GM18505 (cell line): ENCODE data around the gene PTPRN2.
"Not testable (repeated sequence)": the region's sequence is repeated elsewhere in the genome, so short reads cannot be mapped to it uniquely, and the experiment has no call there.

ENCODE experiments used
- ATAC-seq: cut with Tn5 transposase; IDR thresholded peaks from one replicate; pipeline ENCODE4 v1.9.1; 2021; ENCODE audit not compliant: unreplicated experiment
- POLR2A ChIP-seq: IDR thresholded peaks from 4 replicates; pipeline ENCODE4 v1.6.1; 2011; ENCODE audit warnings: borderline replicate concordance; ENCODE audit not compliant: insufficient read depth, insufficient read length; ENCODE audit errors: extremely low read depth

PTPRN2 gene

DNA sequence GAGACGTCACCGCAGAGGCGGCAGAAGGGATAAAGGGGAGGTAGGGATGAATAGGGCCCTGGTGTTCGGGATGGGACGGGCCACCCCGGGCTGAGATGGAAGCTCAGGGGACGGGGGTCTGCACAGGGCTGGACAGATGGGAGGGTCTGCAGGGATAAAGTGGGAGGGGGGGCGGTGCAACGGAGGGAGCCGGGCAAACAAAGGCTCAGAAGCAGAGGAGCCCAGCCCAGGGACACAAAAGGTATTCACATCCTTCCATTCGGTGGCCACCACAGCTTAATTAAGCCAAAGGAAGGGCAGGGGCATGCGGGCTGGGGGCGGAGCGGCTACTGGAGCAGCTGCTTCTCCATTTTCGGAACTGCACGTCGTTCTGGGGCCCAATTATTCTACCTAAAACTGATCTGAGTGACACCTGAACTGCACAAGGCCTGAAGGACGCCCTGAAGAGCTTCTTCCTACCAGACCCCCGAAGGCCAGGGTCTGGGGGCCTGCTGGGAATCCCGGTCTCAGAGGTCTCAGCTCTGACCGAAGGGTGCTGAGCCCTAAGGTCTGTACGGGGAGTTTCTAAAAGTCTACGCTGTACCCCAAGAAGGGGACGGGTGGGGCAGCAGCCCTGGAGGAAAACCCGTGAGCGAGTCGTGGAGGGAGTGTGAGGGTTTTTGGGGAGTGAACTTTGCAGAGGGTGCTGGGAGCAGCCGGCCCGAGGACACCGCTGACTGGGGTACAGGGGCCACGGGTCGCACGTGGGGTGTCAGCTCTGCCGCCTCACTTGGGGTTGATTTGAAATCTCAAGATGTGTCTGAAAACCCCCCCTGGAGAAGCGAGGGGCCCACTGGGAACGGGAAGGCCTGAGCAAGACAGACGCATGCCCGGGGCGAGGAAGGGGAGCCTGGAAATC lies 916.0 kb downstream of the PTPRN2 start:
- ATAC-seq, result no peak

DNA sequence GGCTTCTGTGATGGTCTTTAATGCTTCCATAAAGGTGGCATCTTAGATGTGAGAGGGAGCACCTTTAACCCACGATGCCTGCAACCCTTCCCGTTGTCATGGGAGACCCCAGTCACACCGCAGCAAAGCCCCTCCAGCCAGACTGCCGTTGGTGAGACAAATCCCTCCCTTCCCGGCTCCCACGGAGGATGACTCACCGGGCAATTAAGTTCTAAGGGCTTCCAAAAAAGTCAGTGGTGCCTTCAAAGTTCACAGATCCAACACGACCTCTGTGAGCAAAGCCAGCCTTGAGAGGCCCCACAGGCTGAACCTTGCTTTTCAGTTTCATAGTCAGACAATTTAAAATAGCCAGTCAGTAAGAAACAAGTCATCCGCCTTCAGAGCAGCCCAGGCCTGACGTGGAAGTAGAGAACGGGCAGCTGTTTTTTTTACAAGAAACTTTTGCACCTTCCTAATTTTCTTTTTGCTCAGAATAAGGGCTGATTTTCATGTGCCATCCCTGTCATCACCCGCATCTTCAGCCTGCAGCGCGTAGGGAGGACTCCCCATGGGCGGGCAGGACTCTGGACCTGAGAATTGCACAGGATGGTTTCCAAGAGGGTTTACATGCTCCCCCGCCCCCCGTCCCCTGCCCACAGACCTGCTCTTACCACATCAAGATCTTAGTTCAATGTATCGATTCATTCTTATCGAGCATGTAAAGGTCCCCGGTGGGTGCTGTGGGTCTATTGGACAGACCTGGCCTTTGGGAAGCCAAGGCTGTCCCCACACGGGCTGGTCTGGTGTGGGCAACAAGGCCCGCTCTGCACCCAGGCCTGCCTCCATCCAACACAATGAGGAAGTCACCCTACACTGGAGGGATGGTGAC lies 916.9 kb downstream of the PTPRN2 start:
- no peak for ATAC-seq
- no peak for TF ChIP-seq POLR2A

More for the DNA sequence above, 916.0 kb downstream of the PTPRN2 start:
- no peak for TF ChIP-seq POLR2A

DNA sequence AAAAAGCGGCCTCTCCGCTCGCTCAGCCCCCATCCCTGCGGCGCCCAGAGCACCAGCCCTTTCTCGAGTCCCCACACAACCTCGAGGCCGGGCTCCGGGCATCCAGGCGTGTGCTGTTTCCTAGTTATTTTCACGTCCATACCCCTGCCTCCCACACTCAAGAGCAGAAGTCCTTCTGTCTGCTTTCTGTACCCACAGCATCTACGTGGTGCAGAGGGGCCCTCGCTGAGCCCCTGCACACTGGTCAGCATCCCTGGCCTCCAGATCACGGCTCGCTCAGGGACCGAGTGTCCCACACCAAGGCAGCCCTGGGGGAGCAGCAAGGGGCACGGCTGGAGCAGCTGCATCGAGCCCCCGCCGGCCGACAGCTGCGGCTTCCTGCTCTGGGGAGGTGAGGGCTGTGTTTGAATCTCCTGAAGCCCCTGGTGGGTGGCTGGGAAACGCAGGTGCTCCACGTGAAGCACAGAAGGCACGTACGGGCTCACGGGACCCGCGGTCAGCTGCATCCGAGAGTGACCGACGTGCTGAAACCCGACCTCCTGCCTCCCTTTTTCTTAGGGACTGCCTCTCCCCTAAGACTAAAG lies 917.8 kb downstream of the PTPRN2 start:
- no peak for ATAC-seq
- no peak for TF ChIP-seq POLR2A

DNA sequence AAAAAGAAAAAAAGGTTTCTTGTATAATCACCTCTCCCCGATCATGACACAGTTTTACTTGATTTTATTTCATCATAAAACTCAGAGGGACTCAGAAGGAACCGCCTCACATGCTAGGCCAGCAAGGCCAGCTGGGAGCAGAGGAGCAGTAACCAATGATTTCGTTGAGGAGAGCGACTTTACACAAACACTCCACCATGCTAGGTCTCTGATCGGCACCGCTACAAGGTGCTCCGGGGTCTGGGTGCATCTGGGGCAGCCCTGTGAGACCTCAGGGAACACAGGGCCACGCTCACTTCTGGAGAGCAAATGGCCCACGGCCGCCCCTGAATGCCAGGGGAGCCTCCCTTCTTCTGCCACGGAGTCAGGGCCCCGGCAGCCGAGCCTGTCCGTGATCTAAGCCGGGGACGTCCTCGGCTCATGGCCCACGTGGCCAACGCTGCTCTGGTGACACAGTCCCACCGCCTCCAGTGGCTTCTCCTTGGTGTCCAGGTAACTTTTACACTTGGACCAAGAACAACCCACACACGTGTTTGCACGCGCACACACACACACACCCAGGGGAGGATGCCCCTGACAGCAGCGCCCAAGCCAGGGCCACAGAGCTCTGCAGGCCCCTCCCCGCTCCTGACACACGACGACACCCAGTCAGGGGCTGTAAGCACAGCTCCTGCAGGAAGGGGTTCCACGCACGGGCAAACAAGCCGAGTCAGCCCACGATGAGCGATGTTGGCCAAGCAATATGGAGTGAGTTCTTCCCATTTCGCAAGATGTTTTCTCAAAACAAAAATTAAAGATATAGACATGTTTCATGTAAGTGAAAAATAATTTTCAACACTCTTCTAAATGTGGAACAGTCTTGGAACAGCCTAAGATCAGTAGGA lies 918.5 kb downstream of the PTPRN2 start:
- ATAC-seq, result no peak
- TF ChIP-seq POLR2A, result no peak

DNA sequence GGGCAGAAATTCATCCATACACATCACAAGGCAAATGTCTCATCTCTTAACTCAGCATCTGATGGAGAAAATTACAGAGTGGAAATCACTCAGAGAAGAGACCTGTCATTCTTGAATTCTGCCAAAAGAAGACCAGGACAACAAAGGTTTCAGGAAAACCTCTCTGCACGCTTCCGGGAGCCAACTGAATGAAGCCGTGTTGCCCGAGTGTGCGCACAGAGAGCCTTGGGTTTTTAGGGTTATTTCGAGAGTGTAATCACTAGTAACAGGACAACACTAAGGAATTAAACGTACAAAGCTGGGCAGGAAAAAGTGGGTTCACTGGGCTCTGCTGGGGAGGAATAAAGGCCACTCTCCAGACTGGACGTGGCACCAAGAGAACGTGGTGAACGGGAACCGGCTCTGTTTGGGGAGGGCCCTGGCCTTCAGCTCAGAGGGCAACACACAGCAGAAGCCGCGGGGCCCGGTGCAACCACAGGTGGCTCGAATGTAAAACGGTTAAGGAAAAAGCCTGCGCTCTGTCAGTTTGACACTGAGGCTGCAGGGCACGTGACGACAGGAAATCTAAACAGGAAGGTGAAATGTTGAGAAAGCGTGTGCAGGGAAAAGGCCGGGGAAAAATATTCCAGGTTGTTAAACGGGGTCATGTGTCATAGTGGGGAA lies 919.3 kb downstream of the PTPRN2 start:
- ATAC-seq, result no peak
- no peak for TF ChIP-seq POLR2A

DNA sequence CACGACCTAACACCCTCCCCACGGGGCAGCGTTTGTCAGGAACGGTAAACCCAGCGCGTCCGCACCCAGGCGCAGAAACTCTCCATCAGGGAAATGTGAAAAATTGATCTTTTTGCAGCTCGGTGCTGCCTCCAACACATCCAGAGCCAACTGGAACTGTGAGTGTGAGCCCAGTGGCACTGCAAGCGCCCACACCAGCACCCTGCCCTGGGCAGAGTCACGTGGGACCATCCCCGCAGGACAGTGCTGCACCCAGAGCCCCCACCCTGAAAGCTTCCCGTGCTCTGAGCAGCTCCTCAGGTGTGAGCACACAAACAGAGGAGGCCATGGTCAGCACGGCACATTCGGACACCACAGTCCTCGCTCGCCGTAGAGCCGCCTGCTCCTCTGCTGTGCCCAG lies 919.9 kb downstream of the PTPRN2 start:
- no peak for ATAC-seq
- no peak for TF ChIP-seq POLR2A

DNA sequence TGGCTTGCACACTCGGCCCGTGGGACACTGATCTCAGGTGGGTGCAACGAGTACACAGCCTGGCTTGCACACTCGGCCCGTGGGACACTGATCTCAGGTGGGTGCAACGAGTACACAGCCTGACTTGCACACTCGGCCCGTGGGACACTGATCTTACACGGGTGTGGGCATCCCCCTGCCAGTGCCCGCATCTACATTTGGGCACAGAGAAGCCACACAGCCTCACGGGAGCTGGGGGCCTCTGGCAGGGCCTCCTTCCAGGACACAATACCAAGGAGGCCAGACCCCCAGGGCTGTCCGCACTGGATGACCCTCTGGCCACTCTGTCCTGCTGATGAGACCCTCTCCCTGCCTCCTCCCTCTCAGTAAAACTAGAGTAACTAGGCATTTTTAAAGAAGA lies 920.4 kb downstream of the PTPRN2 start:
- no peak for TF ChIP-seq POLR2A
- no peak for ATAC-seq

DNA sequence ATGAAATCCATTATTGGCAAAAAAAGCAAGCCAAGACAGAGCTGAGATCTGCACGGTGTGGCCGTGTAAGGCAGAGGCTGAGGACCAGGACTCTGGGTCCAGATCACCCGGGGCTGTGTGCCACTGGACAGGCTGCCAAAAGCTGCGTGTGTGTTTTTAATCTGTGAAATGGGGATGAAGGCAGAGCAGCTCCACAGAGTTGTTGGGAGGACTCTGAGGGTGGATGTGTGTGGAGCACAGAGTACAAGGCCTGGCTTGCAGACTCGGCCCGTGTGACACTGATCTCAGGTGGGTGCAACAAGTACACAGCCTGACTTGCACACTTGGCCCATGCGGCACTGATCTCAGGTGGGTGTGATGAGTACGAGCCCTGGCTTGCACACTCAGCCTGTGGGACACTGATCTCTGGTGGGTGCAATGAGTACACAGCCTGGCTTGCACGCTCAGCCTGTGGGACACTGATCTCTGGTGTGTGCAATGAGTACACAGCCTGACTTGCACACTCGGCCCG lies 921.0 kb downstream of the PTPRN2 start:
- no peak for ATAC-seq
- TF ChIP-seq POLR2A, result no peak

DNA sequence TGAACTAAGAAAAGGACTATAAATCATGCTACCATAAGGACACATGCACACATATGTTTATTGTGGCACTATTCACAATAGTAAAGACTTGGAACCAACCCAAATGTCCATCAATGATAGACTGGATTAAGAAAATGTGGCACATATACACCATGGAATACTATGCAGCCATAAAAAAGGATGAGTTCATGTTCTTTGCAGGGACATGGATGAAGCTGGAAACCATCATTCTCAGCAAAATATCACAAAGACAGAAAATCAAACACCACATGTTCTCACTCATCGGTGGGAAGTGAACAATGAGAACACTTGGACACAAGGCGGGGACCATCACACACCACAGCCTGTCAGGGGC lies 922.0 kb downstream of the PTPRN2 start:
- ATAC-seq, result not testable (repeated sequence)

DNA sequence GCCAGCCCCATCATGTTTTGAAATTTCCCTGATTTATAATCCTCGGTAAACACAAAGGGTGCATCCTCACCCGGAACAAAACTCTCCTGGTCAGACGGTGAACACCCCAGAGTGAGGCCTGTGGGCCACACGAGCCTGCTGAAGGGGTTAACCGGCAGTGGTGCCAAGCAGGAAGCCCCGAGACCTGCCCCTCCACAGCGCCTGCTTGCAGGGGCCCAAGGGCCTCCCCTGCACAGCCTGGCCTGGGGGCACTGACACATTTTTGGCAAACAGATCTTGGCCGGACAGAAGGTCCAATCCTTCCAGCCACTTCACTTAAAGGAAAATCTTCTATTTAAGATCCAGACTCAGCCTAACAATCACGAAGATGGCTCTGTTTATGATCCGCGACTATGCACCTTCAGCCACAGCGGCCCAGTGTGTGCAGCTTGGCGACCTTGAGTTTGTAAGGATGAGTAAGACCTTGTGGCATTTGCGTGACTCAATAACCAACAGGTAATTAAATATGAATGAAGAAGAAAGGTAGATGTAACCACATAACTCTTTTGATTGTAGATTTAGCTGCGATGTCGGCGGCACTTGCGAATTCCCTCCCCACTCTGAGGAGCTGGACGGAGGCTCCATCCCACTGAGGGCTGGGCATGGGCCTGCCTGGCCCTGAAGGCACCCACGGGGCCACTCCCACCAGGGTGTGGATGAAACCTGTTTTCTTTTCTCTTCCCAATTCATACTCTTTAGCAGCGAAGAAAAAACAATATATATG lies 922.6 kb downstream of the PTPRN2 start:
- no peak for ATAC-seq
- no peak for TF ChIP-seq POLR2A

DNA sequence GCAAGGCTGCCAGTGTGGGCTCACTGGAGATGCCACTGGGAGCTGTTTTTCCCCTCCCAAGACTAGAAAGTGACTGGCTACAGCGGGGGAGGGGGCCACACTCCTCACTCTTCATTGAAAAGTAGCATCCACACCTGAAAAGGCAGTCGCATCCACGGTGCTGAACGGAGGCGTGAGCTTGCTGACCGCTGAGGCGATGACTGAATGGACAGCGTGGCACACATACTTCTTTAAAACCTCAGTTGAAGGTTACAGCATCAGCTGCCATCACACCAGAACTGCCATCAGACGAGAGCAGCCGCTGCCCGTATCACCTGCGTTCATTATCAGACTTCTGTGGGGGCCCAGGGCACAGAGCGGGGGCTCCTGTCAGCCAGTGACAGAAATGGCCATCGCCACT lies 923.6 kb downstream of the PTPRN2 start:
- no peak for TF ChIP-seq POLR2A
- ATAC-seq, result no peak
